DMS53 treated with DMSO at 0.1 percent for 48 hours (cell line): ENCODE data around the gene PPP2R2B.
"Not testable (repeated sequence)": the region's sequence is repeated elsewhere in the genome, so short reads cannot be mapped to it uniquely, and the experiment has no call there.

Source experiments
- DNase-seq: peaks from one replicate; lab custom pipeline; 2025; ENCODE audit not compliant: unreplicated experiment; lab: John Stamatoyannopoulos, UW

PPP2R2B gene

GRCh38 chr5:146748533-146748932 lies 130.0 kb downstream of the PPP2R2B start:
- DNase-seq, result no peak

GRCh38 chr5:146745931-146746577 lies 132.5 kb downstream of the PPP2R2B start:
- DNase-seq, result no peak

GRCh38 chr5:146744068-146744745 lies 134.3 kb downstream of the PPP2R2B start:
- DNase-seq, result no peak

DNA sequence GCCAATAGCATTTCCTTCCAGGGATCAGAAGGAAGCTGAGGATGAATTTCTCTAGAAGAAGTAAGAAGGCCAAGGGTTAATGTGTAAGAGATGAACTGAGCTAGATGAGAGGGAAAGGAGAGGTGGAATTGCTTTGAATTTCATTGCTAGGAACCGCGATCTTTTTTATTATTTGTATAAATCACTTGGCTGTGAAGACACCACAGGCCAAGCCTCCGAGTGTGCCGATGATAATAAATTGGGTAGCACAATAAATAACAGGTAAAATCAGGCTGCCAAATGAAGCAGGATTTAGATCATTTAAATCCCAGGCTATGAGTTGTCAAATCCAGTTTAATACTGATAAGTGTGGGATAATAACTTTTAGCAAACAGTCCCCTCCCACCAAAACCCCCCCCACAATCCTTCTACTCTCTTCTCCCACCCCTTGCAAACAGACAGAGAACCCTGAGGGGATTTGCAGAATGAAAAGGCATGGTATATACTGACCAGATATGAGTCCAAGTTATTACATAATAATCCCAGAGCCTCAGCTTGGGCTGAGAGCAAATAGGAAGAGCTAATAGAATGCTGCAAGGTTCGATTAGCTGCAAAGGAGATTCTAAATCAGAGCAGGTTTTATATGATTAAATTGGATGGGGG lies 143.5 kb downstream of the PPP2R2B start:
- DNase-seq, result no peak

GRCh38 chr5:146732962-146733361 lies 145.6 kb downstream of the PPP2R2B start:
- no peak for DNase-seq

DNA sequence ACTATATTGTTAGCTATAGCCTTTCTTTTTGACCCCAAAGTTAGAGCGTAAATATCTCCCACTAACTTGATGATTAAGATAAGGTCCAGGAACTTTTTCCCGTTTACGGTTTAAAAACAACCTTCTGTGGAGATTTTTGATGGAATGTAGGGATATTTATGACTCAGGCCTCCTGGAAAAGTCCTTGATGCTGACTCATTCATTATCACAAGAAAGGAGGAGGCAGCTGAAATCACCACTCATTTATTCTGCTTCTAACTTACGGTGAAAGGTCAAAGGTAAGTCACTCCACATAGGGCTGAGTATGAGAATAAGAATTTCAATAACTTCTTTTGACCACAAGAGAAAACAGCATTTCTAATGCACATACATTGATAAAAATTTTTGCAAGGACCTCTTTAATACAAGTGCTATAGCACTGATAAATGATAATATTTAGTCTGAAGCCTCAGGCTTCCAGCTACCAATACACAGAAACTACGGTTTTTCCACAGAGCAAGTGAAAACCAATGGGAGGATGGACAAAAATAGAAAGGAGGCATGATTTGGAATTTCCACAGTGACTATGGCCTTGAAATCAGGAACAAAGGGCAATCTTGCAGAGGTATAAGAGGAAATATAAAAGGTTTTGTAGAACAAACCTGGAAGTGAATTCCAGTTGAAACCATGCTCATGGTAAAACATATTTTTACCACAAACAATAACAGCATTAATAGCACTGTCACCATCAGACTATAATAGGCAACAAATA lies 146.5 kb downstream of the PPP2R2B start:
- no peak for DNase-seq

- not testable (repeated sequence) for DNase-seq
Observed at GRCh38 chr5:146728746-146729145, 149.8 kb downstream of the PPP2R2B start.

GRCh38 chr5:146726891-146727290 lies 151.7 kb downstream of the PPP2R2B start:
- no peak for DNase-seq

GRCh38 chr5:146726020-146726419 lies 152.5 kb downstream of the PPP2R2B start:
- DNase-seq, result no peak

- no peak for DNase-seq
Observed at GRCh38 chr5:146725025-146725424, 153.5 kb downstream of the PPP2R2B start.

DNA sequence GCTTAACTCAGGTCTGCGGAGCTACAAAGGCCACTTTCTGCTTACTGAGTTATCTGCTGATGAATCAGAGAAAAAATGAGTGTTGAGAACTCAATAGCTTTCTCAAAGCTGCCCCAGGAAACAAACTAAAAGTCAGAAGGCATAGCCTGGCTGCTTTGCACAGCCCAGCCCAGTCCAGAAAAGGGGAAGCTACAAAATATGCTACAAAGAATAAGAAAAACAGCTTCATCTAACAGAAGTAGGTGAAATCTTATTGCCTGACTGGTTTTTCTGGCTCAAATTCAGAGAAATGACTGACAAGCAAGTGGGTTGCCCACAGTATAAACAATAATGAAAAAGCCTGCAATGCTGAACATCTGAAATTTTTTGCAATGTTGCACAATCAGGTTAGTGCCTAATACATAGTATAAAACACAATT lies 156.2 kb downstream of the PPP2R2B start:
- DNase-seq, result no peak

GRCh38 chr5:146721073-146721815 lies 157.3 kb downstream of the PPP2R2B start:
- no peak for DNase-seq

DNA sequence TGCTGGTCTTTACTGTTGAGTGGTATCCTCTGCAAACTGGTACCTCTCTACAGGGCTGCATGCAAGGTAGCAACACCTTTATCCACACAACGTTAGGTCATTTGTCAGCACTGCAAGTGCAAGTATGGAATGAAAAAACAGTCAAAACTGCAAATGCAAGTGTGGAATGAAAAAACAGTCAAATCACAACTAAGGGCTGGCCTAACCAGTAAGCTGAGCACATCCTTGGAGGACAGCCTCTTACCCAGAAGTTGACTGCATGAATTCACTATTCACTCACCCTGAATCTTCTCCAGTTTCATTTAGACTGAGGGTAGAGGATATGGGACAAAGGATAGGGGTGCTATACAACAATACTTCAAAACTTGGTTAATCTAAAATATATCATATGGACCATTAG lies 158.4 kb downstream of the PPP2R2B start:
- no peak for DNase-seq

DNA sequence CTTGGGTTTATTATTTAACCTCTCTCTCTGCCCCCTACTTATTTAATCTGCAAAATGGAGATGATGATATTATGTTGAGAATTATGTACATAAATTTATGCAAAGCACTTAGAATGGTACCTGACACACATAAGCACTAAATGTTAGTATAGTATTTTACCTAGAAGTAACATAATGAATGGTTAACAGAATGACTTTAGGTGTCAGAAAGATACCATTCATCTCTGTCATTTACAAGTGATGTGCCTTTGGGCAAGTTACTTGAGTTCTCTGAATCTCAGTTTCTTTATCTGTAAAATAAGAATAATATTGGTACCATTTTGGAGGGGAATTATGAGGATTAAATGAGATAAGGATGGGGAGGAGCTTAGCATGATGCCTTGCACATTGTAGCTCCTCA lies 159.4 kb downstream of the PPP2R2B start:
- no peak for DNase-seq

DNA sequence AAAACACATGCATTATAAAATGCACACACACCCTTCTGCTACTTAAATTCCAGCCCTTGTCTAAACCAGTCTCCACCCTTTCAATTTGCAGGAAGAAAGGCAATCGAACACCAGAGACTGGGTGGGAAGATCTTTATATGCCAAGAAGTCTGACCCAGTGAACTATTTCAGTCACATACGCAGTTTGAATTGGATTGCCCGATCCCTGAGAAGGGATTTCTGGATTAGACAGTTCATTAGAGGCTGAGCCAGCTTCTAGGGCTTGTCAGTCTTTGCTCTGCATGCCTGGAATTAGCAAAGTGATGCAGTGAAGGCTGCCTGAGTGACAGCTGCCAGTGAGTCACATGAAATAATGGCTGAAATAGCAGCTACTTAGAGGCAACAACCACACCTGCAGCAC lies 159.9 kb downstream of the PPP2R2B start:
- no peak for DNase-seq

DNA sequence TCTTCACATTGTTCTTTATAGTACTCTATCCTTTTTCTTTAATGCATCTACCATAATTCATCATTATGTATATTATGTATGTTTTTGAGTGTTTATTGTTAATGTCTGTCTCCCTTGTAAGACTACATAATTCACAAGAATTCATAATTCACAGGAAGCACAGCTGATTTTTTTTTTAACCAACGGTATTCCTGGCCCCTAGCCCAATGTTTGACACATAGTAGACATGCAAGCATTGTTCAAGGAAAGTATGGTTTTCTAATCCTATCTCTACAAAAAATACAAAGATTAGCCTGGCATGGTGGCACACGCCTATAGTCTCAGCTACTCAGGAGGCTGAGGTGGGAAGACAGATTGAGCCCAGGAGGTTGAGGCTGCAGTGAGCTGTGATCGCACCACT lies 160.6 kb downstream of the PPP2R2B start:
- no peak for DNase-seq

DNA sequence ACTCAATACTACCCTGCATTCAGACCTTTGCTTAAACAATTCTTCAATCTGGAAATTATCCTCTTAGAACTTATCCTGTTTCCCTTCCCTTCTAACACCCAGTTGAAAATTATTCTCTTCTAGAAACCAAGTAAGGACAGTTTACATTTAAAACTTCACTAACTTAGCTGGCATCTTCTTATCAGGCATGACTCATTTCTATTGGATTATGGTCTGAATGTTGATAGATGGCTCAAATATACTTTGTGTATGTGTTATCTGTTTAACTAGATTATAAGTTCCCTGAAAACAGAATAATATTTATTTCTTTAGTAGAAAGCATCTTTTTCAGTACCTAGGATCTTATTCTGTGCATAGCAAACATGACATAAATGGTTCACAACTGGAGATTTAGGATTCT lies 161.9 kb downstream of the PPP2R2B start:
- no peak for DNase-seq

GRCh38 chr5:146710348-146710747 lies 168.2 kb downstream of the PPP2R2B start:
- no peak for DNase-seq

GRCh38 chr5:146707316-146707715 lies 171.2 kb downstream of the PPP2R2B start:
- DNase-seq, result no peak

GRCh38 chr5:146706321-146706972 lies 172.1 kb downstream of the PPP2R2B start:
- DNase-seq, result no peak
